GM18951 (cell line): ENCODE data around the gene MRPL47.

Source experiments
- POLR2A ChIP-seq: IDR thresholded peaks from 4 replicates; pipeline ENCODE4 v1.6.1; 2011; ENCODE audit warnings: mild to moderate bottlenecking; ENCODE audit not compliant: insufficient read length, insufficient read depth; ENCODE audit errors: extremely low read depth
- in situ Hi-C: fragments of 300-500 bp; cut with MboI; formaldehyde crosslinking; loops from one replicate; pipeline ENCODE4 v1.12.0; 2022; ENCODE audit warnings: low sequenced_read_pairs, mixed read lengths, inconsistent platforms; ENCODE audit not compliant: unreplicated experiment

The MRPL47 gene

DNA sequence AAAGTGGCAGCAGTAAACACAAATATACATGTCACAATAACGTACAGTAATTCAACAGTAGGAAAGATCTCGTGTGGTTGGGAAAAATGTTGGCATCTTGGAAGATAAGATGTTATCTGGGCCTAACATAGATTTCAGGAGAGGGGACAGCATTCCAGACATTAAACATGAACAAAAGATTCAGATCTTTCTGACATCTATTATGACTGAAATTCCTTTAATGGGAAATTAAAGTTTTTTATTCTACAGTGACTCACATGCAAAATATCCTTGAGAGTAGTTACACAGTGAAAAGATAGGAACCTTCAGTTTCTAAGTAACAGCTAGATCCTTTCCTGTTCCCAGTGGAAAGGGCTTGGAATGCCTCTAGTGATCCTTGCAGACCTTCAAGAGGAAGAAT is 9.4 kb upstream of the MRPL47 start:
- in situ Hi-C loops, result no loop called here
- no peak for TF ChIP-seq POLR2A

DNA sequence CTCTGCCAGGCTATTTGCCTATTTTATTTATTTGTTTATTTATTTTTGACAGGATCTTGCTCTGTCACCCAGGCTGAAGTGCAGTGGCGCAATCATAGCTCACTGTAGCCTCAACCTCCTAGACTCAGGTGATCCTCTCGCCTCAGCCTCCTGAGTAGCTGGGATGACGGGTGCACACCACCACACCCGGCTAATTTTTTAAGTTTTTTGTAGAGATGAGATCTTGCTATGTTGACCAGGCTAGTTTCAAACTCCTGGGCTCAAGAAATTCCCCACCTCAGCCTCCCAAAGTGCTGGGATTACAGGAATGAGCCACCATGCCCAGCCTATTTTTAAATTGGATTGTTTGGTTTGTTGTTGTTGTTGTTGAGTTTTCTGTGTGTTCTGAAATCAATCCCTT is 5.6 kb upstream of the MRPL47 start:
- in situ Hi-C loops, result no loop called here
- TF ChIP-seq POLR2A, result no peak

GRCh38 chr3:179608931-179609720 is 4.7 kb upstream of the MRPL47 start:
- in situ Hi-C loops, result no loop called here

GRCh38 chr3:179606534-179607085 is 2.2 kb upstream of the MRPL47 start:
- in situ Hi-C loops, result no loop called here
- TF ChIP-seq POLR2A, result no peak

More at GRCh38 chr3:179608931-179609720, 4.7 kb upstream of the MRPL47 start:
- TF ChIP-seq POLR2A, result no peak

GRCh38 chr3:179603831-179604230 is 607 bp downstream of the MRPL47 start:
- in situ Hi-C loops, result no loop called here
- TF ChIP-seq POLR2A, result no peak

GRCh38 chr3:179603321-179603720 is 1.1 kb downstream of the MRPL47 start:
- in situ Hi-C loops, result no loop called here

GRCh38 chr3:179599531-179599930 is 4.9 kb downstream of the MRPL47 start:
- TF ChIP-seq POLR2A, result no peak
- in situ Hi-C loops, result no loop called here

More at GRCh38 chr3:179603321-179603720, 1.1 kb downstream of the MRPL47 start:
- TF ChIP-seq POLR2A, result no peak

DNA sequence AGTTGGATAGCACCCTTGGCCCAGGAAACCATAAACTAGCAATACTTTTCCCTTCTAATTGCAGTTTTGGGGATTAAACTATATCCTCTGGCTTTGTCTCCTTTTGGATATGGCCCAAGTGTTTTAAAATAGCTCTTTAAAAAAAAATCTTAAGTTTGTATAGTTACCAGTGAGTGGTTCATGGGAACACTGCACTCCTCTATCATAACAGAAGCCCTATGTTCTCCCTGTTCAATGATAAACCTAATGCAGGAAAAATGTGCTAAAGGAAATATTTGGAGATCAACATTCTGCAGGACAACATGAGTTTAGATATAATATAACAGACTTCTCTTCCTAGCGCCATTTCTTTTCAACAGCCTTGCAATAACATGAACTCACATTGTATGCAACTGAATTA is 13.1 kb downstream of the MRPL47 start:
- in situ Hi-C loops, result no loop called here
- no peak for TF ChIP-seq POLR2A

- in situ Hi-C loops, result no loop called here
- no peak for TF ChIP-seq POLR2A
Measured at GRCh38 chr3:179590669-179591068, 13.8 kb downstream of the MRPL47 start.

DNA sequence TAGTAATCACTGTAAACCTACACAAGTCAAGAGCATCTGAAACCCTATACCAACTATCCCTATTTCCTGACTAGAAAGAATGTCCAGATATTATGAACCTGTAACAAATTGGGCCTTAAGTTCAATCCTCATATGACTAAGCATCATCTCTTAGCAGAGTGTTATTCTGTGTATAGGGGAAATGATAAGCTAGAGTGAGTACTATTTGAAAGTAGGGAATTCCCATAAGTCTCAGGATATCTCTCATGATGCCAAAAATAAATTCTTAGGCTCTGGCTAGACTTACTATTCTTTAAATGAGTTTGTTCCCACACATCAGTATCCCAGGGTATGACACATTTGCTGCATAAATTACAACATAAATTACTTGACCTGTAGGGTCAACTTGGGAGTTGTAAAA is 15.3 kb downstream of the MRPL47 start:
- in situ Hi-C loops, result no loop called here
- no peak for TF ChIP-seq POLR2A

- in situ Hi-C loops, result no loop called here
- TF ChIP-seq POLR2A, result no peak
Measured at GRCh38 chr3:179580992-179581391, 23.4 kb downstream of the MRPL47 start.

- in situ Hi-C loops, result loop anchor here (25.0 kb wide), 1 partner anchor 553 kb away; no protein-coding TSS in a partner anchor
- TF ChIP-seq POLR2A, result no peak
Measured at GRCh38 chr3:179565496-179565895, 38.9 kb downstream of the MRPL47 start.

- no peak for TF ChIP-seq POLR2A
- in situ Hi-C loops, result loop anchor here (25.0 kb wide), 1 partner anchor 551 kb away; no protein-coding TSS in a partner anchor
Measured at GRCh38 chr3:179563271-179563783, 41.1 kb downstream of the MRPL47 start.
